Nephron progenitor cell (in vitro differentiated cells): Measurements from ENCODE around the gene KLHL29.

Source experiments
- DNase-seq: peaks from one replicate; pipeline ENCODE4 v3.0.0; 2021
- H3K27ac Mint-ChIP-seq: 2 replicates; pipeline ENCODE4 v1.8.0; 2021; ENCODE audit warnings: mild to moderate bottlenecking, moderate library complexity, mixed read lengths
- H3K27me3 Mint-ChIP-seq: 2 replicates; pipeline ENCODE4 v1.8.0; 2021; ENCODE audit warnings: mild to moderate bottlenecking, low read depth, mixed read lengths; ENCODE audit not compliant: poor library complexity
- H3K36me3 Mint-ChIP-seq: 2 replicates; pipeline ENCODE4 v1.8.0; 2021; ENCODE audit warnings: low read depth, mixed read lengths
- H3K4me1 Mint-ChIP-seq: 2 replicates; pipeline ENCODE4 v1.8.0; 2021; ENCODE audit warnings: mixed read lengths
- H3K4me3 Mint-ChIP-seq: 2 replicates; pipeline ENCODE4 v1.8.0; 2021; ENCODE audit warnings: mild to moderate bottlenecking, moderate library complexity, mixed read lengths
- H3K9me3 Mint-ChIP-seq: 2 replicates; pipeline ENCODE4 v1.8.0; 2021; ENCODE audit warnings: mild to moderate bottlenecking, moderate library complexity, mixed read lengths
- TF ChIP-seq, protein P1 (sequence below): fragments of 200-600 bp; sonication (generic); IDR thresholded peaks from 2 replicates; pipeline ENCODE4 v1.5.0; 2021; ENCODE audit warnings: antibody characterized with exemption

Gene KLHL29

DNA sequence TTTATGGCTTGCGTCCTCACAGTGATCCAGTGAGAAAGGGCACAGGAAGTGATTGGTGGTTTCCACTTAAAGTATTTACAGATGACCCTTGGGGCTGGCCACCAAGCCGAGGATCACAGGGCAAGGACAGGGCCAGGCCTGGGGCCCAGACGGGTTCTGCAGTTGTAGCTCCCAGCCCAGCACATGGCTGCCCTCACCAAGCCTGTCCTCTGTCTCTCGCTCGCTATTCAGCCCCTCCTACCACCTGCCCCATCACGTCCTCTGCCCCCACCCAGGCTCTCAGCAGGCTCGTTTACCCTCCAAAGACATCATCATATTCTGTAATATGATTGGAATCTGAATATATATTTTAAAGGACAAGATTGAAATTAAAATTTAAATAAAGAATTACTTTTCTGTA, 246.0 kb downstream of the KLHL29 start:
- TF ChIP-seq, protein P1, sequence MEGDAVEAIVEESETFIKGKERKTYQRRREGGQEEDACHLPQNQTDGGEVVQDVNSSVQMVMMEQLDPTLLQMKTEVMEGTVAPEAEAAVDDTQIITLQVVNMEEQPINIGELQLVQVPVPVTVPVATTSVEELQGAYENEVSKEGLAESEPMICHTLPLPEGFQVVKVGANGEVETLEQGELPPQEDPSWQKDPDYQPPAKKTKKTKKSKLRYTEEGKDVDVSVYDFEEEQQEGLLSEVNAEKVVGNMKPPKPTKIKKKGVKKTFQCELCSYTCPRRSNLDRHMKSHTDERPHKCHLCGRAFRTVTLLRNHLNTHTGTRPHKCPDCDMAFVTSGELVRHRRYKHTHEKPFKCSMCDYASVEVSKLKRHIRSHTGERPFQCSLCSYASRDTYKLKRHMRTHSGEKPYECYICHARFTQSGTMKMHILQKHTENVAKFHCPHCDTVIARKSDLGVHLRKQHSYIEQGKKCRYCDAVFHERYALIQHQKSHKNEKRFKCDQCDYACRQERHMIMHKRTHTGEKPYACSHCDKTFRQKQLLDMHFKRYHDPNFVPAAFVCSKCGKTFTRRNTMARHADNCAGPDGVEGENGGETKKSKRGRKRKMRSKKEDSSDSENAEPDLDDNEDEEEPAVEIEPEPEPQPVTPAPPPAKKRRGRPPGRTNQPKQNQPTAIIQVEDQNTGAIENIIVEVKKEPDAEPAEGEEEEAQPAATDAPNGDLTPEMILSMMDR: no peak
- no peak overlapping the region for H3K27ac Mint-ChIP-seq

GRCh38 chr2:23631389-23631788, 246.4 kb downstream of the KLHL29 start:
- H3K4me3 Mint-ChIP-seq: no peak overlapping the region
- peaks cover 8% of the 10 kb centered on the region for H3K27me3 Mint-ChIP-seq
- no peak overlapping the region for H3K27ac Mint-ChIP-seq
- peaks cover 60% of the 10 kb centered on the region for H3K4me1 Mint-ChIP-seq
- no peaks in the 10 kb centered on the region for H3K9me3 Mint-ChIP-seq
- no peaks in the 10 kb centered on the region for H3K36me3 Mint-ChIP-seq
- TF ChIP-seq, protein P1: no peak
- DNase-seq: no peak

More for the DNA sequence above, 246.0 kb downstream of the KLHL29 start:
- peaks cover 8% of the 10 kb centered on the region for H3K27me3 Mint-ChIP-seq
- DNase-seq: no peak
- no peak overlapping the region for H3K4me3 Mint-ChIP-seq
- H3K9me3 Mint-ChIP-seq: no peaks in the 10 kb centered on the region
- H3K4me1 Mint-ChIP-seq: peaks cover 57% of the 10 kb centered on the region
- H3K36me3 Mint-ChIP-seq: no peaks in the 10 kb centered on the region

DNA sequence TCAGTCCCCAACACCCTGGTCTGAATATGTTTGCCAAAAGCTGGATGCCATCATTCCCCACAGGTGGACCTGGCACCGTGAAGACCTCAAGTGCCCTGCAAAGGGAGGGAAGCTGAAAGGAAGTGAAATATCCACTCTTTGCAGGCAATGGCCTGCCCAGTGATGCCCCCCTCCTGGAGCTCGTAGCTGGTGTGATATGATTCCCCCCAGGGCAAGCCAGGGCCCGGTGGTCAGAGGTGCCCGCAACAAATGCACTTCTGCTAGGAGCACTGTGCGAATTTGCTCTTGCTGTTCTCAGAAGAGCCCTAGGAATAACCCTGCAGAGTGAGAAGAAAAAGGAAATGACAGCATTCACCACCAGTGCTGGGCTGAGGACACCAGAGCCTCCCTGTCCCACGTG, 247.4 kb downstream of the KLHL29 start:
- peaks cover 8% of the 10 kb centered on the region for H3K27me3 Mint-ChIP-seq

GRCh38 chr2:23632831-23633395, 247.9 kb downstream of the KLHL29 start:
- TF ChIP-seq, protein P1: no peak
- Mint-ChIP-seq H3K9me3 (no peaks in the 10 kb centered on the region), H3K36me3 (no peaks in the 10 kb centered on the region), H3K4me3 (no peak overlapping the region), H3K27me3 (peaks cover 8% of the 10 kb centered on the region), H3K27ac (no peak overlapping the region), H3K4me1 (peaks cover 61% of the 10 kb centered on the region)
- no peak for DNase-seq

More for the DNA sequence above, 247.4 kb downstream of the KLHL29 start:
- Mint-ChIP-seq H3K27ac (no peak overlapping the region), H3K4me1 (peaks cover 62% of the 10 kb centered on the region), H3K36me3 (no peaks in the 10 kb centered on the region), H3K9me3 (no peaks in the 10 kb centered on the region), H3K4me3 (no peak overlapping the region)
- TF ChIP-seq, protein P1: no peak
- no peak for DNase-seq

GRCh38 chr2:23633966-23634365, 249.0 kb downstream of the KLHL29 start:
- Mint-ChIP-seq H3K27me3 (peaks cover 8% of the 10 kb centered on the region), H3K36me3 (no peaks in the 10 kb centered on the region), H3K27ac (no peak overlapping the region), H3K9me3 (no peaks in the 10 kb centered on the region), H3K4me1 (peaks cover 53% of the 10 kb centered on the region), H3K4me3 (no peak overlapping the region)
- TF ChIP-seq, protein P1: no peak
- DNase-seq: no peak
